ENCODE measurements around the gene PRM1.

The PRM1 gene, protein sequence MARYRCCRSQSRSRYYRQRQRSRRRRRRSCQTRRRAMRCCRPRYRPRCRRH

GRCh38 chr16:11280616-11281522, at the start of gene PRM1:
Gene PRM1 (minus strand): TSS chr16:11281330. CDS start chr16:11281238, 92 bp downstream.
- no peak for DNase-seq (ENCODE audit: low read depth)

DNA sequence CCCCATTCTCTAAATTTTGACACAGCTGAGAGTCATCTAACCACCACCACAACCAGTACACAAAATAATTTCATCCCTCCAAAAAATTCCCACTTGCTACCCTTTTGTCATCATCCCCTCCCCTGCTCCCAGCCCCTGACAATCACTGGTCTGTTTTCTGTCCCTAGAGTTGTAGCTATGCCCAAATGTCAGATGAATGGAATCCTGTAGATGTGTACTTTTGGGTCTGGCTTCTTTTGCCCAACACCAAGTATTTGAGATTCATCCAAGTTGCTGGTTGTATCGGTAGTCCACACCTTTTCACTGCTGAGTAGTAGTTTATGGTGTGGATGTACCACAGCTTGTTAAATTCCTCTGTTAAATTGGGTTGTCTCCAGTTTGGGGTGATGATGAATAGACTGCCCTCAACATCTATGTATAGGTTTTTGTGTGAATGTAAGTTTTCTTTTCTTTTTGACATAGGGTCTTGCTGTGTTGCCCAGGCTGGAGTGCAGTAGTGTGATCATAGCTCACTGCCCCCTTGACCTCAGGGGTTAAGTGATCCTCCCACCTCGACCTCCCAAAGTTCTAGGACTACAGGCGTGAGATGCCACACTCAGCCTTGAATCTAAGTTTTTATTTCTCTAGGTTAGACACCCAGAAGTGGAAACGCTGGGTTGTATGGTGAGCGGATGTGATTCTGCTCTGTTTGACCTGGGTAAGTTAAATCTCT, 49.6 kb upstream of the PRM1 start:
- no peak for DNase-seq (ENCODE audit: low read depth)

DNA sequence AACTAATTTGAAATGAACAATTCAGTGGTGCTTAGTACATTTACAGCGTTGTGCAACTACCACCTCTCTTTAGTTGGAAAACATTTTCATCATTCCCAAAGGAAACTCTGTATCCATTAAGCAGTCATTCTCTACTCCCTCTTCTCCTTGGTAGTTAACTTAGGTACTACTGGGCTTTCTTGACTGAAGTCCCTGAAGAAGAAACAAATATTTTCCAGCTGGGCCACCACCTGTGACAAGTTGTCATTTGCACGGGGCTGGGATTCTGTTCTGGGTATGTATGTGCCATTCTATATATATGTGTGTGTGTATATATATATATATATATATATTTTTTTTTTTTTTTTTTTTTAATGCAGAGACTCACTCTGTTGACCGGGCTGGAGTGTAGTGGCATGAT, 48.8 kb upstream of the PRM1 start:
- no peak for DNase-seq (ENCODE audit: low read depth)

DNA sequence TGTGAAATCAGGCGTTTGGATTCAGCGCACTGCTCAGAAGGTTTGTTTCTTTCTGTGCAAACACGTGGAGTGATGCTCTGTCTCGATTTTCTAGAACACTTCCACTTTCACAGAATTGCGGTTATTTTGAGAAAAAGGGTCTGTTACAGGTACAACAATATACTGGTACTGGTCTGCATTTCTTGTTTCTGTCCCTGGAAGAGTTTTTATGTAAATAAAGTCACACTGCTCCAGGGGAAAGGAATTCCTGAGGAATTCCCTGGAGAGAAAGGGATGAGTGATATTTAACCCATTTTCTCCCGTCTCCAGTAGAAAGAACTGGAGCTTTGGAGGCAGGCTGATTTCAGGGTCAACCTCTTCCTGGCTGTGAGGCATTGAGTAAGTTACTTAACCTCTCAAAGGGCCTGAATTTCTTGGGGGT, 48.0 kb upstream of the PRM1 start:
- DNase-seq (ENCODE audit: low read depth): no peak

GRCh38 chr16:11328172-11329070, 47.3 kb upstream of the PRM1 start:
- DNase-seq (ENCODE audit: low read depth): no peak

- no peak for DNase-seq (ENCODE audit: low read depth)
Measured at GRCh38 chr16:11327277-11328171, 46.4 kb upstream of the PRM1 start.

- DNase-seq (ENCODE audit: low read depth): no peak
Measured at GRCh38 chr16:11326737-11327276, 45.7 kb upstream of the PRM1 start.

DNA sequence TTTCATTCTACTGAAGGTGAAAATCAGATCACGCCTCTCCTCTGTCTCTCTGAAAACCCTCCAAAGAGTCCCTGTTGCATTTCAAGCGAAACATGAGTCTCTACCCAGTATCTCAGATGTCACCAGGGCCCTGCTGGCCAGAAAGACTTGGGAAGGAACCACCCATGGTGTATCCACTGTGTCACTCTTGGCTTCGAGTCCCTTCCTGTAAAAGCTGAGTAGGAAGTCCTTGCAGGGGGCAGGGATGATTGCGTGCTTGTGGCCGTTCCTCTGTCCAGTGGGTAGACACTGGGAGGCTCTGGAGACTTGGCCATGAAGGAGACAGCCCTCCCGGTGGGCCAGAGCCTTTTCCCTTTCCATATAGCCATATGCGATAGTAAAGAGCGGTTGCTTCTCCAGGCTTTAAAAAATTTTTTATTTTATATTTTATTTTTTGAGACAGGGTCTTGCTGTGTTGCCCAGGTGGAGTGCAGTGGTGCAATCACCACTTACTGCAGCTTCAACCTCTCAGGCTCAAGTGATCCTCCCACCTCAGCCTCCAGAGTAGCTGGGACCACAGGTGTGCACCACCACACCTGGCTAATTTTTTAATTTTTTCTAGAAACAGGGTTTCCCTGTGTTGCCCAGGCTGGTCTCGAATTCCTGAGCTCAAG, 45.1 kb upstream of the PRM1 start:
- DNase-seq (ENCODE audit: low read depth): no peak

DNA sequence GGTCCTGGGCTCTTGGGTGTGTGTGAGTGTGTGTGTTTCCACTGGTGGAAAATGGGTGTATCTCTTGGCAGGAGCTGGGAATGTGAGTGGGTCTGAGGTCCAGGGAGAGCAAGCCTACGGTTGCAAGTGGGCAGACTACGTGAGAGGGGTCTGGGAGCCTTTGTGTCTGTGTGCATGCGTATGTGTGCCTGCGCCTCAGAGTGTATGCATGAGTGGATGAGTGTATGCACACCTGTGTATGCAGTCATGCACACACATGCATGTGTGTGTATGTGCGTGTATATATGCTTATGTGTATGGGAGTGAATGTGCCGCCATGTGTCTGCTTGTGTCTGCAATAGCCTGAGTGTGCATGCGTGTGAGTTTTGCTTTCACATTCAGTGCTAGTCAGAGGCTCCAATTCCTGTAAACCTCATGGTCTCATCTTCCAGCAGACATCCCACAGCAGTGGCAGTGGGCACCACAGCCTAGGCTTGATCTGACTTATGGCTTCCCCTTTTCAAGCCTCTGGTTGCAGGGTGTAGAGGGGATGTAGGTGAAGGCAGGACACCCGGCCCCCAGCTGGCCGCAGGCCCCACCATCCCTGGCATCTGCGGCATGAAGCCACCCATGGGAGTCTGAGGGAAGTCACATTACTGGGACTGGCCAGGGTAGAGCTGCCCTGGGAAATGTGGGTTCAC, 44.4 kb upstream of the PRM1 start:
- DNase-seq (ENCODE audit: low read depth): no peak

DNA sequence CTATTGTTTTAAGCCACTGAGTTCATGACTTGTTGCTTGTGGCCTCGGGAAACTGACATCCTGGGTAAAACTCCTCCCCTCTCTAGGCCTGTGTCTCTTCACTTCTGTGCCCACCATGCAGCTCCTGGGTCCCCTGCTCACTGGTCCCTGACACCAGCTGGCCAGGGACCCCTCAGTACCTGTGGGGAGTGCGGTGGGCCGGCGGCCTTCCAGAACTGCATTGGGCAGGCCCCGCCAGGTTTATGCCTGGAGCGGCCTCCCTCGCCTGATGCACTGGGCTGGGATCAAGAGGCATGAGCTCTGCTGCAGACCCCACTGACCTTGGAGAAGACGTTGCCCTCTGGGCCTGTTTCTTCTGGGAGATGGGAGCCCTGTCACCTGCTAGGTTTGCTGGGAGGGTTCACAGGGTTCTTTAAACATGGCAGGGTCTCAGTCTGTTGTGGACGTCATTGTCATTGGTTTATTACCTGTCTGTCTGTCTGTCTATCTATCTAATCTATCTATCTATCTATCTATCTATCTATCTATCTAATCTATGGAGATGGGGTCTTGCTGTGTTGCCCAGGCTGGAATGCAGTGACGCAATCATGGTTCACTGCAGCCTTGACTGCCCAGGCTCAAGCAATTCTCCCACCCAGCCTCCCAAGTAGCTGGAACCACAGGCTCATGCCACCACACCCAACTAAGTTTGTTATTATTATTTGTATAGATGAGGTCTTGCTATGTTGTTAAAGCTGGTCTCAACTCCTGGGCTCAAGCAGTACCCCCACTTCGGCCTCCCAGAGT, 42.6 kb upstream of the PRM1 start:
- no peak for DNase-seq (ENCODE audit: low read depth)

- DNase-seq (ENCODE audit: low read depth): no peak
Measured at GRCh38 chr16:11322823-11323222, 41.7 kb upstream of the PRM1 start.

DNA sequence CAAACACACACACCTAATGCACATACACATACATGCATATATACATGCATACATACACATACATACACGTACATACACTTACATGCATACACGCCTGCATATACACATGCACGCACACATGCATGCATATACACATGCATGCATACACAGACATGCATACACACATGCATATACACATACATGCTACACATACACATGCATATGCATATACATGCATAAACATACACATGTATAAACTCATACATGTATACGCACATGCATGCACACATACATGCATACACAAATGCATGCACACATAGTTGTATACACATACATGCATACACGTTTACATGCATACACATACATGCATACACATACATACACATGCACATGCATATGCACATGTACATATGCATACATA, 40.5 kb upstream of the PRM1 start:
- no peak for DNase-seq (ENCODE audit: low read depth)

DNA sequence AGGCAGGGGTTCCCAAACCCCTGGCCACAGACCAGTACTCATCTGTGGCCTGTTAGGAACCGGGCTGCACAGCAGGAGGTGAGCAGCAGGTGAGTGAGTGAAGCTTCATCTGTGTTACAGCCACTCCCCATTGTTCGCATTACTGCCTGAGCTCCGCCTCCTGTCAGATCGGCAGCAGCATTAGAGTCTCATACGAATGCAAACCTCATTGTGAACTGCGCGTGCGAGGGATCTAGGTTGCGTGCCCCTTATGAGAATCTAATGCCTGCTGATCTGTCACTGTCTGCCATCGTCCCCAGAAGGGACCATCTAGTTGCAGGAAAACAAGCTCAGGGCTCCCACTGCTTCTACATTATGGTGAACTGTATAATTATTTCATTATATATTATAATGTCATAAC, 39.0 kb upstream of the PRM1 start:
- DNase-seq (ENCODE audit: low read depth): no peak

GRCh38 chr16:11319529-11320146, 38.5 kb upstream of the PRM1 start:
- DNase-seq (ENCODE audit: low read depth): no peak

- DNase-seq (ENCODE audit: low read depth): no peak
Measured at GRCh38 chr16:11318817-11319216, 37.7 kb upstream of the PRM1 start.

- DNase-seq (ENCODE audit: low read depth): no peak
Measured at GRCh38 chr16:11316331-11317015, 35.3 kb upstream of the PRM1 start.

- no peak for DNase-seq (ENCODE audit: low read depth)
Measured at GRCh38 chr16:11315510-11315909, 34.4 kb upstream of the PRM1 start.

All from stimulated activated CD8-positive, alpha-beta memory T cell treated with anti-CD3 and anti-CD28 coated beads, Interleukin-7, amount 100 ng/mL, for 24 hours (primary cell).